NCI-H2196 (cell line): ENCODE measurements around the gene CYP2D6.
"Not testable (repeated sequence)": the region's sequence is repeated elsewhere in the genome, so short reads cannot be mapped to it uniquely, and the experiment has no call there.

Source experiments
- DNase-seq: peaks from one replicate; lab custom pipeline; 2025; ENCODE audit not compliant: unreplicated experiment; lab: John Stamatoyannopoulos, UW

The CYP2D6 gene

DNA sequence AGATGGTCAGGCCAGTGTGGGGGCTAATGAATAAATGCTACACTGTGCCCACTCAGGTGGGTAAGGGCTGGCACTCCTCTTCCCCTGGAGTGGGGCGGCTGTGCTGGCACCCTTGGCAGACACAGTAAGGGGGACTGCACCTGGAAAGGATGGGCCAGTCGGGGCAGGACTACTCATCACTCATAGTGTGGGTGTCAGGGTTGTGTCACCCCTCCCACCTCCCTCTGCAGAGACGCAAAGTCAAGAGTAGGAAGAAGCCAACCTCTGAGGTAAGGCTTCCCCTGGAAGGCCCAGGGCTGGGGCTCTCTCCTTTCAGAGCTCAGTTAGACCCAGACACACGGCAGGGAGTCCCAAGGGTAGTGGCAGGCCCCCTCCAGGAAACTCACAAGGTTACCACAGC is 5.1 kb upstream of the CYP2D6 start:
- DNase-seq, result not testable (repeated sequence)

- no peak for DNase-seq
Measured at GRCh38 chr22:42134100-42135020, 3.8 kb upstream of the CYP2D6 start.

GRCh38 chr22:42132457-42132856 is 1.8 kb upstream of the CYP2D6 start:
- no peak for DNase-seq

- DNase-seq, result no peak
Measured at GRCh38 chr22:42131562-42131961, 952 bp upstream of the CYP2D6 start.

- DNase-seq, result not testable (repeated sequence)
Measured at GRCh38 chr22:42130182-42130581, 428 bp downstream of the CYP2D6 start.

GRCh38 chr22:42128776-42129694 is 1.6 kb downstream of the CYP2D6 start:
- DNase-seq, result peak; percentile 46

GRCh38 chr22:42128007-42128406 is 2.6 kb downstream of the CYP2D6 start:
- DNase-seq, result not testable (repeated sequence)

DNA sequence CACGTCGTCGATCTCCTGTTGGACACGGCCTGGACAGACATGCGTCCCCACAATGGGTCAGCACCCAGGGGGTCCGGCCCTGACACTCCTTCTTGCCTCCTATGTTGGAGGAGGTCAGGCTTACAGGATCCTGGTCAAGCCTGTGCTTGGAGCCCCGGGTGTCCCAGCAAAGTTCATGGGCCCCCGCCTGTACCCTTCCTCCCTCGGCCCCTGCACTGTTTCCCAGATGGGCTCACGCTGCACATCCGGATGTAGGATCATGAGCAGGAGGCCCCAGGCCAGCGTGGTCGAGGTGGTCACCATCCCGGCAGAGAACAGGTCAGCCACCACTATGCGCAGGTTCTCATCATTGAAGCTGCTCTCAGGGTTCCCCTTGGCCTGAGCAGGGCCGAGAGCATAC is 3.0 kb downstream of the CYP2D6 start:
- no peak for DNase-seq

- DNase-seq, result not testable (repeated sequence)
Measured at GRCh38 chr22:42123529-42123928, 7.1 kb downstream of the CYP2D6 start.

- DNase-seq, result not testable (repeated sequence)
Measured at GRCh38 chr22:42120231-42121021, 10.2 kb downstream of the CYP2D6 start.

GRCh38 chr22:42116848-42117424 is 13.7 kb downstream of the CYP2D6 start:
- DNase-seq, result no peak

- DNase-seq, result not testable (repeated sequence)
Measured at GRCh38 chr22:42115420-42115830, 15.2 kb downstream of the CYP2D6 start.

- no peak for DNase-seq
Measured at GRCh38 chr22:42114721-42115120, 15.9 kb downstream of the CYP2D6 start.

- not testable (repeated sequence) for DNase-seq
Measured at GRCh38 chr22:42112793-42113192, 17.8 kb downstream of the CYP2D6 start.

GRCh38 chr22:42111798-42112197 is 18.8 kb downstream of the CYP2D6 start:
- DNase-seq, result no peak

- DNase-seq, result no peak
Measured at GRCh38 chr22:42108848-42109247, 21.8 kb downstream of the CYP2D6 start.

DNA sequence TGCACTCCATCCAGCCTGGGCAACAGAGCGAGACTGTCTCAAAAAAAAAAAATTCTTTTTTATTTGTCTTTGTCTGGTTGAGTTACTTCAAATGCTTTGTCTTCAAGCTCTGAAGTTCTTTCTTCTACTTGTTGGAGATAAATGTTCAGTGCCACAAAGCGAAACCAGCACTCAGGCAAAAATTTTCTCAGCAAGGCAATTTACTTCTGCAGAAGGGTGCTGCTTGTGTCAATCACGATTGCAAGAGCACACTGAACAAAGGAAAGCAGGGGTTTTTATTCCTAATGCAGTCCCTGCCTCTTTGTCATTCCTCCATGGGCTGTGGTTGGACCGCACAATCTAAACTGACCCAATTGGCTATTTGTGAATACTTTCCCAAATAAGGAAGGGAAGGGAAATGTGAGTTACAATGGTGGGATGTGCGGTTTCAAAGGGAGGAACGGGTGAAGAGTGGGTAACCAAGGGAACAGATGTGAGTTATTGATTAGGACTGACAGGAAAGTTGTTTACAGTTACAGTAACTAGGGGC is 26.2 kb downstream of the CYP2D6 start:
- DNase-seq, result not testable (repeated sequence)

GRCh38 chr22:42101199-42101598 is 29.4 kb downstream of the CYP2D6 start:
- no peak for DNase-seq

DNA sequence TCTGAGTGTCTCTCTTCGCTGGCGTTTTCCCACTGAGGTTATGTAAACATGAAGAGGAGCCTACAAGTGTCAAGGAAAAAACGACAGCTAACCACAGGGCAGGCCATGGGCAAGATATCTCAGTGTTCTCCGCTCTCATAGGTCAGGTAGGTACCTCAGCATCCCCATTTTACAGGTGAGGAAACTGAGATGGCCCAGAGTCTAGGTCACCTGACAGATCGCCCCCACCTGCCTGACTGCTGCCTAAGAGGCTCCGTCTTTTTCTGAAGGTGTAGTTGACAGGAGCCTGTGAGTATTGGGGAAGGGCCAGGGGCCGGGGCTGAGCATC is 39.2 kb downstream of the CYP2D6 start:
- DNase-seq, result no peak
